Tibial nerve (tissue), 4 donors: ENCODE data around the gene ZBTB21. TPM values are rescaled to one million over a fixed set of nuclear protein-coding genes. Genes with fewer than 3 reads are reported as not detected.
A peak's percentile ranks its signal among the peaks of the same experiment; 100 is the strongest.

ENCODE experiments used
- DNase-seq, 2 donors: peaks; one replicate each; pipeline ENCODE4 v3.0.0-alpha.2; 2019; ENCODE audit warnings: low spot score in 2 of 2
- H3K27ac ChIP-seq, 4 donors: fragments of 200-600 bp; sonication (generic) in 3 of 4; one replicate each; pipeline ENCODE4 v1.5.1; 2017 to 2019; ENCODE audit warnings: mild to moderate bottlenecking in 1 of 4
- H3K27me3 ChIP-seq, 2 donors: fragments of 200-600 bp; sonication (generic) in 1 of 2; one replicate each; pipeline versions ENCODE4 v1.5.1 to v1.6.0; 2017 to 2019
- H3K36me3 ChIP-seq, 3 donors: fragments of 200-600 bp; sonication (generic); one replicate each; pipeline ENCODE4 v1.5.1; 2018 to 2019
- H3K4me1 ChIP-seq, 4 donors: fragments of 200-600 bp; sonication (generic) in 3 of 4; one replicate each; pipeline ENCODE4 v1.5.1; 2017 to 2019
- H3K4me3 ChIP-seq, 4 donors: fragments of 200-600 bp; sonication (generic) in 3 of 4; one replicate each; pipeline ENCODE4 v1.5.1; 2017 to 2019; ENCODE audit warnings: mild to moderate bottlenecking in 1 of 4, moderate library complexity in 1 of 4
- H3K9me3 ChIP-seq, 4 donors: fragments of 200-600 bp; sonication (generic) in 3 of 4; one replicate each; pipeline ENCODE4 v1.5.1; 2017 to 2019
- CTCF ChIP-seq, 5 experiments: fragments of 200-600 bp in 3 of 5; fragments of 450-650 bp in 2 of 5; sonication (generic) in 3 of 5; IDR thresholded peaks; one replicate each; pipeline ENCODE4 v1.5.1; 2016 to 2019; ENCODE audit warnings: antibody characterized with exemption in 5 of 5, mild to moderate bottlenecking in 3 of 5, moderate library complexity in 2 of 5
- EP300 ChIP-seq, 2 donors: sonication (generic); formaldehyde crosslinking; IDR thresholded peaks; one replicate each; pipeline ENCODE4 v1.6.1; 2017; ENCODE audit warnings: antibody characterized with exemption in 2 of 2, mild to moderate bottlenecking in 1 of 2
- POLR2A ChIP-seq, 2 donors: fragments of 450-650 bp; IDR thresholded peaks; one replicate each; pipeline ENCODE4 v1.6.1; 2017; ENCODE audit warnings: antibody characterized with exemption in 2 of 2, mild to moderate bottlenecking in 2 of 2, moderate library complexity in 2 of 2
- WGBS, 2 donors: methylation state at CpG; one replicate each; pipeline ENCODE4 v1.1.5; 2018; 5-methylcytosine and 5-hydroxymethylcytosine counted together
- total RNA-seq, 4 donors: library from RNA; depleted of rRNA; stranded (reverse); fragments of >200 nt; gene quantifications; one replicate each; pipeline ENCODE4 v1.1.0, GENCODE V29; 2016

Gene ZBTB21
- total RNA-seq, 4 donors from 2014 or later = 9.4 to 13.8 (median 10.6) TPM

- DNase-seq = no peak
- no peak for TF ChIP-seq POLR2A (IDR thresholded peaks at IDR 0.05)
- no peak for TF ChIP-seq CTCF (IDR thresholded peaks at IDR 0.05)
- no peak for TF ChIP-seq EP300 (IDR thresholded peaks at IDR 0.05)
These were observed 53.0 kb downstream of the ZBTB21 start for GRCh38 chr21:41956926-41957729.

GRCh38 chr21:41955516-41955915 lies 54.6 kb downstream of the ZBTB21 start:
- DNase-seq = no peak
- H3K9me3 ChIP-seq = no peaks in the 10 kb centered on the region
- H3K4me1 ChIP-seq = peaks cover 0 to 59% (median 23%) of the 10 kb centered on the region in 4 donors

More at GRCh38 chr21:41956926-41957729, 53.0 kb downstream of the ZBTB21 start:
- Histone ChIP-seq H3K4me1 (peaks cover 0 to 48% (median 19%) of the 10 kb centered on the region in 4 donors), H3K27ac (peak overlapping the region in 3 of 4 donors; percentile 10 to 77 (median 71)), H3K9me3 (no peaks in the 10 kb centered on the region), H3K4me3 (no peak overlapping the region), H3K36me3 (no peaks in the 10 kb centered on the region), H3K27me3 (no peaks in the 10 kb centered on the region)
- WGBS, 2 donors = 71 to 74% methylated on average over 9 of the region's 9 CpGs

DNA sequence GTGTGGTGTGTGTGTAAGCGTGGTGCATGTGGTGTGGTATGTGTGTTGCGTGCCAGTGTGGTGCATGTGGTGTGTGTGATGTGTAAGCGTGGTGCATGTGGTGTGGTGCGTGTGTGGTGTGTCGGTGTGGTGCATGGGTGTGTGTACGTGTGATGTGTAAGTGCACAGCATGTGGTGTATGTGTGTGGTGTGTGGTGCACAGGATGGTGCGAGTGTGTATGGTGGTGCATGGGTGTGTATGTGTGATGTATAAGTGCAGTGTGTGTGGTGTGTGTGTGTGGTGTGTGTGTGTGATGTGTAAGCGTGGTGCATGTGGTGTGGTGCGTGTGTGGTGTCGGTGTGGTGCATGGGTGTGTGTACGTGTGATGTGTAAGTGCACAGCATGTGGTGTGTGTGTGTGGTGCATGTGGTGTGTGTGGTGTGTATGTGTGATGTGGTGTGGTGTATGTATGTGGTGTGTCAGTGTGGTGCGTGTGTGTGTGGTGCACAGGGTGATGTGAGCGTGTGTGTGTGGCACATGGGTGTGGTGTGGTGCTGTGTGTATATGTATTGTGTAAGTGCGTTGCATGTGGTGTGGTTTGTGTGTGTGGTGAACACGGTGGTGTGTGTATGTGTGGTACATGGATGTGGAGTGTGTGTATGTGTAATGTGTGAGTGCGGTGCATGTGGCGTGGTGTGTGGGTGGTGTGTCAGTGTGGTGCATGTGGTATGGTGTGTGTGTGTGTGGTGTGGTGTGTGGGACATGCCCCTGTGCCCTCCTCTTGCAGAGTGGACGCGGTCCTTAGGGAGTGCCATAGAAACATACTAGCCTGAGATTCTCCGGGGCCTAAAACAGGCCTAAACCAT lies 55.3 kb downstream of the ZBTB21 start:
- no peak for DNase-seq
- Histone ChIP-seq H3K9me3 (no peaks in the 10 kb centered on the region), H3K4me1 (peaks cover 0 to 65% (median 23%) of the 10 kb centered on the region in 4 donors), H3K27ac (peak overlapping the region in 2 of 4 donors; percentile 53 to 84), H3K36me3 (no peaks in the 10 kb centered on the region), H3K4me3 (no peak overlapping the region), H3K27me3 (no peaks in the 10 kb centered on the region)
- TF ChIP-seq POLR2A (IDR thresholded peaks at IDR 0.05) (no peak), EP300 (IDR thresholded peaks at IDR 0.05) (no peak), CTCF (IDR thresholded peaks at IDR 0.05) (no peak)
- WGBS, 2 donors = 89 to 91% methylated on average over 20 of the region's 20 CpGs

More at GRCh38 chr21:41955516-41955915, 54.6 kb downstream of the ZBTB21 start:
- Histone ChIP-seq H3K36me3 (no peaks in the 10 kb centered on the region), H3K27ac (no peak overlapping the region), H3K4me3 (no peak overlapping the region), H3K27me3 (no peaks in the 10 kb centered on the region)
- WGBS, 2 donors = 89% methylated on average over 10 of the region's 10 CpGs
- TF ChIP-seq EP300 (IDR thresholded peaks at IDR 0.05) (no peak), CTCF (IDR thresholded peaks at IDR 0.05) (no peak), POLR2A (IDR thresholded peaks at IDR 0.05) (no peak)

DNA sequence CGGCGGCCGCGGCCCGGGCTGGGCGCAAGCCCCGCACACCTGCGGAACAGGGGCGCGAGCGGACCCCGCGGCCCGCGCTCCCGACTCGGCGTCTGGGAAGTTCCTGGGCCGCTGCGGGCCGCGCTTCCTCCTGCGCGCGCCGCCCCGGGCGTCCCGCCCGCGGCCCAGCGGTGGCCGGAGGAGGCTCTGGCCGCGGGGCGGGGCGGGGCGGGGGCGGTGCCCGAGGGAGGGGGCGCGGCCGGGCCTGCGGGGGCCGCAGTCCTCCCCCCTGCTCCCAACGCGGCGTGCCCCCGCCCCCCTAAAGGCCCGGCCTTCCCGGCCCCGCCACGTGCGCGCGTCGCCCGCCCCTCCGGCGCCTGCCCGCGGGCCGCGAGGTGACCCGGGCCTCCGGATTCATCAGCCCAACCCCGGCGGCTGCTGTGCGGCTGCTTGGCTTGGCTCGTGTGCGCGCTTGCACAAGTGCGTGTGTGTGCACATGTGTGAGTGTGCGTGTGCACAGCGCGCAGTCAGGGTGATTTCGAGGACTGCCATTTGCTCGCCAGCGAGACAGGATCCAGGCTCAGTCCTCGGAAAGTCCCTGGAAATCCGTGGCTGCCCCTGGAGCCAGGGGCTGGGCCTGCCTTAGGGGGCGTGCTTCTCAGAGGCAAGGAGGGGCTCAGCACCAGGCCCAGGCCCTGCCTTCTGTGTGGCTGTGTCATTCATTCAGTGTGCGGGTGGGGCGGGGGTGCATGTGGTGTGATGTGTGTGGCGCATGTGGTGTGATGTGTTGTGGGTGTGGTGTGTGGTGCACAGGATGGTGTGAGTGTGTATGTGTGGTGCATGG lies 56.1 kb downstream of the ZBTB21 start, which contains the start of gene C2CD2:
Gene C2CD2 (minus strand): TSS at position 188 of the 823 bp plus-strand sequence. CDS start 370 bp downstream, outside the sequence.
- Histone ChIP-seq H3K9me3 (no peaks in the 10 kb centered on the region), H3K4me1 (peaks cover 0 to 67% (median 23%) of the 10 kb centered on the region in 4 donors), H3K27me3 (no peaks in the 10 kb centered on the region), H3K4me3 (peak within 1 kb of the TSS; percentile 69 to 91 (median 78)), H3K36me3 (no peaks in the 10 kb centered on the region), H3K27ac (peak within 1 kb of the TSS; percentile 70 to 84 (median 77))
- peak in 1 of 2 donors; percentile 63 for TF ChIP-seq POLR2A (IDR thresholded peaks at IDR 0.05)
- TF ChIP-seq CTCF (IDR thresholded peaks at IDR 0.05) = peak in 1 of 5 experiments; percentile 14
- peak in 1 of 2 donors; percentile 7 for TF ChIP-seq EP300 (IDR thresholded peaks at IDR 0.05)
- DNase-seq = no peak
- 44 to 48% methylated on average over 5 of the region's 85 CpGs for WGBS, 2 donors
